H1 (cell line): Measurements from ENCODE around the gene AVL9. TPM values are rescaled to one million over a fixed set of nuclear protein-coding genes. Genes with fewer than 3 reads are reported as not detected.
A peak's percentile ranks its signal among the peaks of the same experiment; 100 is the strongest.

Experiments
- CTCF ChIA-PET: fragments of 300-600 bp; sonication (Branson Sonifier 250); formaldehyde crosslinking; loops from one replicate; lab custom pipeline; 2021; ENCODE audit not compliant: partially characterized antibody; lab: Charles Lee
- POLR2A ChIA-PET: fragments of 300-600 bp; sonication (Branson Sonifier 250); formaldehyde crosslinking; loops from one replicate; lab custom pipeline; 2021; ENCODE audit warnings: inconsistent platforms; ENCODE audit not compliant: partially characterized antibody; lab: Charles Lee
- DNase-seq, 2 experiments: peaks; one replicate each; pipeline versions ENCODE4 v3.0.0 to v3.0.0-alpha.2; 2010 to 2022; ENCODE audit warnings: low spot score in 2 of 2, low read depth in 1 of 2, mixed read lengths in 1 of 2
- FAIRE-seq: peaks from 2 replicates; lab custom pipeline; 2011; peaks lifted over from hg19 to GRCh38; lab: Jason Lieb, UNC
- H2AFZ ChIP-seq: 2 replicates; pipeline ENCODE4 v1.8.1; 2012; ENCODE audit warnings: low read length, inconsistent platforms
- H2AK5ac ChIP-seq: 2 replicates; pipeline ENCODE4 v1.6.1; 2013; ENCODE audit warnings: low read depth, low read length
- H2BK120ac ChIP-seq: replicated peaks from 2 replicates; pipeline ENCODE3; 2013; ENCODE audit warnings: low read depth, low read length, inconsistent platforms
- H2BK12ac ChIP-seq: 2 replicates; pipeline ENCODE4 v1.6.1; 2013; ENCODE audit warnings: low read depth, low read length
- H2BK15ac ChIP-seq: 2 replicates; pipeline ENCODE4 v1.6.1; 2013; ENCODE audit warnings: low read length
- H2BK20ac ChIP-seq: 2 replicates; pipeline ENCODE4 v1.6.1; 2013; ENCODE audit warnings: low read length
- H2BK5ac ChIP-seq: 2 replicates; pipeline ENCODE4 v1.6.1; 2013; ENCODE audit warnings: low read depth, low read length
- H3K14ac ChIP-seq: 2 replicates; pipeline ENCODE4 v1.6.1; 2013; ENCODE audit warnings: inconsistent platforms; ENCODE audit not compliant: insufficient read length
- H3K18ac ChIP-seq: 2 replicates; pipeline ENCODE4 v1.6.1; 2013; ENCODE audit warnings: low read length; ENCODE audit errors: extremely low read depth
- H3K23ac ChIP-seq: 2 replicates; pipeline ENCODE4 v1.6.1; 2013; ENCODE audit warnings: inconsistent platforms; ENCODE audit not compliant: insufficient read length
- H3K23me2 ChIP-seq: 2 replicates; pipeline ENCODE4 v1.6.1; 2013; ENCODE audit warnings: low read depth, low read length
- H3K27ac ChIP-seq: 2 replicates; pipeline ENCODE4 v1.6.1; 2011; ENCODE audit warnings: low read depth, low read length, inconsistent platforms
- H3K27me3 ChIP-seq, 4 experiments: replicated peaks in 1 of 4; 1 replicate in 1 of 4; 2 replicates in 3 of 4; pipeline versions ENCODE4 v1.6.1 to v1.8.1; 2011 to 2013; ENCODE audit warnings: low read length in 3 of 4, mild to moderate bottlenecking in 3 of 4, inconsistent platforms in 2 of 4, mixed read lengths in 2 of 4, moderate library complexity in 1 of 4; ENCODE audit not compliant: control insufficient read depth in 3 of 4, insufficient read depth in 3 of 4; ENCODE audit errors: extremely low read depth in 1 of 4
- H3K36me3 ChIP-seq, 4 experiments: 2 replicates each; pipeline versions ENCODE4 v1.6.1 to v1.8.1; 2011 to 2013; ENCODE audit warnings: mild to moderate bottlenecking in 4 of 4, low read length in 3 of 4, moderate library complexity in 2 of 4, control low read depth in 1 of 4, inconsistent platforms in 1 of 4; ENCODE audit not compliant: insufficient read depth in 4 of 4, control insufficient read depth in 2 of 4
- H3K4ac ChIP-seq: replicated peaks from 2 replicates; pipeline ENCODE3; 2013; ENCODE audit warnings: low read length, low read depth, mixed read lengths, inconsistent platforms; ENCODE audit not compliant: insufficient read length
- H3K4me1 ChIP-seq, 4 experiments: replicated peaks in 1 of 4; 1 replicate in 1 of 4; 2 replicates in 3 of 4; pipeline versions ENCODE4 v1.6.1 to v1.8.1; 2011 to 2013; ENCODE audit warnings: low read length in 3 of 4, inconsistent platforms in 2 of 4, mixed read lengths in 1 of 4; ENCODE audit not compliant: insufficient read depth in 4 of 4, control insufficient read depth in 3 of 4
- H3K4me2 ChIP-seq, 2 experiments: 2 replicates each; pipeline versions ENCODE4 v1.6.1 to v1.8.1; 2011 to 2013; ENCODE audit warnings: low read depth in 2 of 2, low read length in 2 of 2, control low read depth in 1 of 2, inconsistent platforms in 1 of 2, mild to moderate bottlenecking in 1 of 2; ENCODE audit not compliant: insufficient read depth in 1 of 2
- H3K4me3 ChIP-seq, 4 experiments: fragments of 200-600, 300-600 bp in 1 of 4; sonication (generic), shearing (Covaris generic), sonication (Bioruptor Twin) in 1 of 4; 2 replicates each; pipeline versions ENCODE4 v1.5.1 to v1.8.1; 2011 to 2016; ENCODE audit warnings: low read length in 4 of 4, low read depth in 3 of 4, control low read depth in 2 of 4, inconsistent platforms in 2 of 4, mild to moderate bottlenecking in 2 of 4, mixed read lengths in 1 of 4, moderate library complexity in 1 of 4; ENCODE audit not compliant: insufficient read depth in 2 of 4; ENCODE audit errors: extremely low read depth in 1 of 4
- H3K56ac ChIP-seq: replicated peaks from 2 replicates; pipeline ENCODE3; 2013; ENCODE audit warnings: low read depth, mild to moderate bottlenecking, mixed read lengths, low read length, inconsistent platforms; ENCODE audit not compliant: insufficient read length
- H3K79me1 ChIP-seq: 2 replicates; pipeline ENCODE4 v1.6.1; 2013; ENCODE audit warnings: low read depth, low read length, control low read depth
- H3K79me2 ChIP-seq, 2 experiments: 2 replicates each; pipeline versions ENCODE4 v1.6.1 to v1.8.1; 2012 to 2013; ENCODE audit warnings: low read length in 2 of 2, mild to moderate bottlenecking in 2 of 2, inconsistent platforms in 1 of 2; ENCODE audit not compliant: insufficient read depth in 2 of 2, control insufficient read depth in 1 of 2
- H3K9ac ChIP-seq, 4 experiments: replicated peaks in 1 of 4; 1 replicate in 1 of 4; 2 replicates in 3 of 4; pipeline versions ENCODE4 v1.6.1 to v1.8.1; 2011 to 2013; ENCODE audit warnings: low read depth in 3 of 4, low read length in 3 of 4, control low read depth in 2 of 4, mild to moderate bottlenecking in 2 of 4, moderate library complexity in 2 of 4, inconsistent platforms in 1 of 4; ENCODE audit errors: extremely low read depth in 1 of 4
- H3K9me3 ChIP-seq, 2 experiments: 2 replicates each; pipeline versions ENCODE4 v1.6.1 to v1.8.1; 2012 to 2013; ENCODE audit warnings: mild to moderate bottlenecking in 2 of 2, moderate library complexity in 2 of 2, control low read depth in 1 of 2, inconsistent platforms in 1 of 2, low read depth in 1 of 2, low read length in 1 of 2, mixed read lengths in 1 of 2; ENCODE audit not compliant: insufficient read depth in 2 of 2
- H4K20me1 ChIP-seq, 2 experiments: replicated peaks in 1 of 2; 2 replicates each; pipeline versions ENCODE3 to v1.8.1; 2011 to 2013; ENCODE audit warnings: inconsistent platforms in 2 of 2, low read length in 2 of 2, mild to moderate bottlenecking in 1 of 2; ENCODE audit not compliant: insufficient read depth in 2 of 2, control insufficient read depth in 1 of 2
- H4K5ac ChIP-seq: 2 replicates; pipeline ENCODE4 v1.6.1; 2013; ENCODE audit warnings: low read length, low read depth, mixed read lengths, inconsistent platforms; ENCODE audit not compliant: insufficient read length
- H4K8ac ChIP-seq: 2 replicates; pipeline ENCODE4 v1.8.0; 2013; ENCODE audit warnings: mild to moderate bottlenecking, moderate library complexity, low read length, inconsistent platforms; ENCODE audit not compliant: insufficient read depth; ENCODE audit errors: extremely low read depth
- H4K91ac ChIP-seq: replicated peaks from 2 replicates; pipeline ENCODE3; 2013; ENCODE audit warnings: low read length, mixed read lengths, inconsistent platforms; ENCODE audit not compliant: insufficient read length
- JUND ChIP-seq: IDR thresholded peaks from 2 replicates; pipeline ENCODE4 v1.6.1; 2011; ENCODE audit warnings: mild to moderate bottlenecking, improper control_type of control experiment, low read length
- RAD21 ChIP-seq, 2 experiments: IDR thresholded peaks in 1 of 2; conservative IDR thresholded peaks in 1 of 2; 2 replicates each; pipeline ENCODE4 v1.6.1; 2011; ENCODE audit warnings: low read depth in 2 of 2, low read length in 2 of 2, improper control_type of control experiment in 1 of 2, inconsistent platforms in 1 of 2, mild to moderate bottlenecking in 1 of 2, moderate library complexity in 1 of 2
- WGBS, 2 experiments: shearing (Covaris generic) in 1 of 2; methylation state at CpG; one replicate each; pipeline versions ENCODE4 v1.1.6 to v1.1.7; 2013 to 2015; ENCODE audit warnings: low lambda C conversion rate in 2 of 2, mixed read lengths in 2 of 2, inconsistent platforms in 1 of 2, low coverage in 1 of 2, missing lambda C conversion rate in 1 of 2; ENCODE audit not compliant: insufficient replicate concordance in 2 of 2, insufficient coverage in 1 of 2, insufficient read length in 1 of 2; ENCODE audit errors: extremely low coverage in 1 of 2, missing lambda C conversion rate in 1 of 2; 5-methylcytosine and 5-hydroxymethylcytosine counted together
- polyA plus RNA-seq, 7 experiments: library from polyadenylated mRNA; depleted of rRNA in 3 of 7; stranded (reverse) in 5 of 7; unstranded in 2 of 7; fragments of >200 nt in 5 of 7; fragments of 200-250 nt in 2 of 7; gene quantifications; 1 replicate in 5 of 7; 2 replicates in 1 of 7; 4 replicates in 1 of 7; pipeline versions ENCODE4 v1.2.1 to v1.2.3, GENCODE V29; 2011 to 2013; ENCODE audit warnings: missing spikeins in 2 of 7, mixed read lengths in 2 of 7
- total RNA-seq: library from RNA; stranded (reverse); fragmentation: NEBNext Ultra II Directional; extraction: Animal tissue kit (Norgen Biotek cat#: 25700); gene quantifications from 2 replicates; pipeline ENCODE4 v1.2.1, GENCODE V29; 2021
- TF ChIP-seq, protein P1 (sequence below), 3 experiments: IDR thresholded peaks; 1 replicate in 2 of 3; 2 replicates in 1 of 3; pipeline versions ENCODE4 v1.5.1 to v1.6.1; 2011; ENCODE audit warnings: low read length in 3 of 3, mild to moderate bottlenecking in 3 of 3, inconsistent platforms in 2 of 3, low read depth in 1 of 3, moderate library complexity in 1 of 3; ENCODE audit not compliant: insufficient read depth in 1 of 3; ENCODE audit errors: control extremely low read depth in 1 of 3

AVL9 gene
- total and polyA plus RNA-seq, 2 of the 8 experiments (the other 6 are each of a cell fraction or from before 2014, with no cell fraction given): 15.5 to 42.1 TPM

DNA sequence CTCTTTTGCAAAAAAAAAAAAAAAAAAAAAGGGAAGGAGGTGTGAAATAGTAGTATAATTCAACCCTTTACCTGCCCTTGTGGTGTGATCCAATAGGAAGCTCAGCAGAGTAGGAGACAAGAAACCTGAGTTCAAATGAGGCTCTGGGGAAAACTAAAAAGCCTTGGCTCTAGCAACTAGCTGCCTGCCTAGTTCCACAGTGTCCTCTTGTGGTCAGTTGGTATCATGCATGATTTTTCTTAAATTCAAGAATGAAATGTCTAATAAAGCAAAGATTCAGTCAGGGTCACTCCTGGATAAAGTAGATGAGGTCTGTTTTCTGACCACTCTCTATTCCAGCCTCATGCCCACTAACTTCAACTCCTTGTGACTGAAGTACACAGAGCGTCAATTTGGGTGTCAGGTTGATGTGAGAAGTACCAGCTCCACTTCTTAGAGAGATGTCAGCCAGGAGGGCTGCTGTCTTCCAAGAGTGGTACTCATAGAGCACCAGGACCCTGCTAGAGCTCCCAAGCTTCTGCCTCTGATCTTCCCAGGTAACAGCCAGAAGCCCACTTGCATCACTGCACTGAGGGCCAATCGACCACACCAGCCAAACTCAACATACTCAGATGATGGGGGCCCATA is 15.6 kb upstream of the AVL9 start:
- peak; percentile 97 for FAIRE-seq
- no peak overlapping the region for H3K4me3 ChIP-seq
- H3K27ac ChIP-seq: no peak overlapping the region
- no peak overlapping the region for H3K14ac ChIP-seq
- H4K8ac ChIP-seq: no peak overlapping the region
- H3K23me2 ChIP-seq: no peaks in the 10 kb centered on the region
- H2BK15ac ChIP-seq: no peak overlapping the region
- CTCF ChIA-PET: interaction anchor here (0.7 to 2.5 kb wide), 42 partner anchors 9 to 1281 kb away, joined by 3 to 25 read pairs (median 4); partner anchors contain the start of gene LSM5
- H3K27me3 ChIP-seq: no peaks in the 10 kb centered on the region
- H3K79me1 ChIP-seq: no peaks in the 10 kb centered on the region
- no peak overlapping the region for H3K23ac ChIP-seq
- no peaks in the 10 kb centered on the region for H3K9me3 ChIP-seq
- 52% methylated on average over 2 of the region's 2 CpGs; no CpG with 5 or more reads in 1 of the 2 experiments for WGBS, 2 experiments
- H2AK5ac ChIP-seq: no peak overlapping the region
- no peaks in the 10 kb centered on the region for H4K20me1 ChIP-seq
- H3K18ac ChIP-seq: no peak overlapping the region
- H3K4me1 ChIP-seq: no peaks in the 10 kb centered on the region
- no peak overlapping the region for H3K4me2 ChIP-seq
- TF ChIP-seq RAD21 (IDR thresholded peaks at IDR 0.05 in 1 of 2, conservative IDR thresholded peaks at IDR 0.05 in 1 of 2; ENCODE audit: low read depth in 2 of 2, low read length in 2 of 2) (peak; percentile 98), JUND (no peak)
- TF ChIP-seq, protein P1, sequence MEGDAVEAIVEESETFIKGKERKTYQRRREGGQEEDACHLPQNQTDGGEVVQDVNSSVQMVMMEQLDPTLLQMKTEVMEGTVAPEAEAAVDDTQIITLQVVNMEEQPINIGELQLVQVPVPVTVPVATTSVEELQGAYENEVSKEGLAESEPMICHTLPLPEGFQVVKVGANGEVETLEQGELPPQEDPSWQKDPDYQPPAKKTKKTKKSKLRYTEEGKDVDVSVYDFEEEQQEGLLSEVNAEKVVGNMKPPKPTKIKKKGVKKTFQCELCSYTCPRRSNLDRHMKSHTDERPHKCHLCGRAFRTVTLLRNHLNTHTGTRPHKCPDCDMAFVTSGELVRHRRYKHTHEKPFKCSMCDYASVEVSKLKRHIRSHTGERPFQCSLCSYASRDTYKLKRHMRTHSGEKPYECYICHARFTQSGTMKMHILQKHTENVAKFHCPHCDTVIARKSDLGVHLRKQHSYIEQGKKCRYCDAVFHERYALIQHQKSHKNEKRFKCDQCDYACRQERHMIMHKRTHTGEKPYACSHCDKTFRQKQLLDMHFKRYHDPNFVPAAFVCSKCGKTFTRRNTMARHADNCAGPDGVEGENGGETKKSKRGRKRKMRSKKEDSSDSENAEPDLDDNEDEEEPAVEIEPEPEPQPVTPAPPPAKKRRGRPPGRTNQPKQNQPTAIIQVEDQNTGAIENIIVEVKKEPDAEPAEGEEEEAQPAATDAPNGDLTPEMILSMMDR (IDR thresholded peaks at IDR 0.05; ENCODE audit: control extremely low read depth in 1 of 3, insufficient read depth in 1 of 3, low read depth in 1 of 3, low read length in 3 of 3): peak in 2 of 3 experiments; percentile 91; a peak in 3 of 4 replicates
- TF ChIP-seq, all 59 proteins: peak for 2
- DNase-seq: peak in 1 of 2 experiments; percentile 55
- Histone ChIP-seq H3K36me3 (no peaks in the 10 kb centered on the region), H3K79me2 (no peaks in the 10 kb centered on the region), H4K91ac (no peak overlapping the region), H2BK5ac (no peak overlapping the region), H3K9ac (no peak overlapping the region), H4K5ac (no peak overlapping the region), H3K56ac (no peak overlapping the region), H2BK20ac (no peak overlapping the region), H3K4ac (no peak overlapping the region), H2AFZ (no peak overlapping the region), H2BK120ac (no peak overlapping the region), H2BK12ac (no peak overlapping the region)
- POLR2A ChIA-PET: interaction anchor here (1.3 to 1.4 kb wide), 2 partner anchors 9 to 10 kb away, joined by 3 to 4 read pairs; partner anchors contain the start of gene LSM5
